Measurements from ENCODE around the gene ZBTB4. TPM values are rescaled to one million over a fixed set of nuclear protein-coding genes. Genes with fewer than 3 reads are reported as not detected.

Gene ZBTB4
- total and polyA plus RNA-seq, 9 of the 15 experiments (the other 6 are each of a cell fraction or from before 2014, with no cell fraction given), result 0.92 to 6.9 (median 3.3) TPM

DNA sequence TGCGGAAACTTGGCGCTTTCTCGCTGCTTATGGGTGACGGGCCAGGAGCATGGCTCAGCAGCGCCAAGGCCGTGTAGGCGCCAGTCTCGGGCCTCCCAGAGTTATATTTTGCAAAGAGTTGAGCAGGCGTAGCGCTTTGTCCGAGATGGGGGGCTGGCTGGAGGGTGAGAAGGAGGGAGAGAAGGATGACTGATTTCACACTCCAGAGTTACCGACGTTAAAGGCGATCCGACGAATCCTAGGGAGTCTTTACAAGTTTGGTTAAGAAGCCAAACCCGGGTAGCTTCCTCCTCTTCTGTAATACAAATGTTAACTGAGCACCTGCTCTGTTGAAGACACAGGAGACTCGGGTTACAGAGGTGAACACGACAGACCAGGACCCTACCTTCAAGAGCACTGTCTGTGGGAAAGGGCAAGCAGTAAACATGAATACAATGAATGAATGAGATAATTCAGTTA, 5.5 kb upstream of the ZBTB4 start (continued):
- TF ChIP-seq MTA3 (IDR thresholded peaks at IDR 0.05; ENCODE audit: borderline replicate concordance) (0 out of 2 replicates have a peak, but pooled peaks have one; percentile 14), HMBOX1 (IDR thresholded peaks at IDR 0.05) (peak; percentile 65; the same call in 1 of the 2 replicates), RCOR1 (IDR thresholded peaks at IDR 0.05; ENCODE audit: borderline replicate concordance in 1 of 2, low read depth in 2 of 2, low read length in 2 of 2) (no peak), SOX6 (IDR thresholded peaks at IDR 0.05) (0 out of 2 replicates have a peak, but pooled peaks have one; percentile 23), SRF (CRISPR knock-in tag; IDR thresholded peaks at IDR 0.05) (no peak), ATF6 (CRISPR knock-in tag; IDR thresholded peaks at IDR 0.05) (no peak), CHD2 (IDR thresholded peaks at IDR 0.05; ENCODE audit: low read depth, low read length) (no peak), ZNF134 (CRISPR knock-in tag; conservative IDR thresholded peaks at IDR 0.05) (no peak), KLF6 (CRISPR knock-in tag; IDR thresholded peaks at IDR 0.05; ENCODE audit: borderline replicate concordance) (no peak), PHF20 (IDR thresholded peaks at IDR 0.05; ENCODE audit: partially characterized antibody) (no peak), MNT (conservative IDR thresholded peaks at IDR 0.05) (peak; percentile 8 to 16; a peak in 1 of 4 replicates), GTF2A2 (tag; IDR thresholded peaks at IDR 0.05) (no peak)
- TF ChIP-seq, protein P1, sequence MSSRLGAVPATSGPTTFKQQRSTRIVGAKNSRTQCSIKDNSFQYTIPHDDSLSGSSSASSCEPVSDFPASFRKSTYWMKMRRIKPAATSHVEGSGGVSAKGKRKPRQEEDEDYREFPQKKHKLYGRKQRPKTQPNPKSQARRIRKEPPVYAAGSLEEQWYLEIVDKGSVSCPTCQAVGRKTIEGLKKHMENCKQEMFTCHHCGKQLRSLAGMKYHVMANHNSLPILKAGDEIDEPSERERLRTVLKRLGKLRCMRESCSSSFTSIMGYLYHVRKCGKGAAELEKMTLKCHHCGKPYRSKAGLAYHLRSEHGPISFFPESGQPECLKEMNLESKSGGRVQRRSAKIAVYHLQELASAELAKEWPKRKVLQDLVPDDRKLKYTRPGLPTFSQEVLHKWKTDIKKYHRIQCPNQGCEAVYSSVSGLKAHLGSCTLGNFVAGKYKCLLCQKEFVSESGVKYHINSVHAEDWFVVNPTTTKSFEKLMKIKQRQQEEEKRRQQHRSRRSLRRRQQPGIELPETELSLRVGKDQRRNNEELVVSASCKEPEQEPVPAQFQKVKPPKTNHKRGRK (tag; IDR thresholded peaks at IDR 0.05), result no peak
- TF ChIP-seq, protein P2, sequence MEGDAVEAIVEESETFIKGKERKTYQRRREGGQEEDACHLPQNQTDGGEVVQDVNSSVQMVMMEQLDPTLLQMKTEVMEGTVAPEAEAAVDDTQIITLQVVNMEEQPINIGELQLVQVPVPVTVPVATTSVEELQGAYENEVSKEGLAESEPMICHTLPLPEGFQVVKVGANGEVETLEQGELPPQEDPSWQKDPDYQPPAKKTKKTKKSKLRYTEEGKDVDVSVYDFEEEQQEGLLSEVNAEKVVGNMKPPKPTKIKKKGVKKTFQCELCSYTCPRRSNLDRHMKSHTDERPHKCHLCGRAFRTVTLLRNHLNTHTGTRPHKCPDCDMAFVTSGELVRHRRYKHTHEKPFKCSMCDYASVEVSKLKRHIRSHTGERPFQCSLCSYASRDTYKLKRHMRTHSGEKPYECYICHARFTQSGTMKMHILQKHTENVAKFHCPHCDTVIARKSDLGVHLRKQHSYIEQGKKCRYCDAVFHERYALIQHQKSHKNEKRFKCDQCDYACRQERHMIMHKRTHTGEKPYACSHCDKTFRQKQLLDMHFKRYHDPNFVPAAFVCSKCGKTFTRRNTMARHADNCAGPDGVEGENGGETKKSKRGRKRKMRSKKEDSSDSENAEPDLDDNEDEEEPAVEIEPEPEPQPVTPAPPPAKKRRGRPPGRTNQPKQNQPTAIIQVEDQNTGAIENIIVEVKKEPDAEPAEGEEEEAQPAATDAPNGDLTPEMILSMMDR (IDR thresholded peaks at IDR 0.05 in 2 of 3, conservative IDR thresholded peaks at IDR 0.05 in 1 of 3; ENCODE audit: insufficient read depth in 2 of 3, low read depth in 1 of 3, low read length in 3 of 3), result peak in 1 of 3 experiments; percentile 29; a peak in 2 of 6 replicates
